Right lobe of liver (tissue), 4 donors: ENCODE measurements around the gene RSPO1.

Source experiments
- POLR2A ChIP-seq: fragments of 450-650 bp; IDR thresholded peaks from one replicate; pipeline ENCODE4 v1.6.1; 2017; ENCODE audit warnings: antibody characterized with exemption, mild to moderate bottlenecking
- TF ChIP-seq, protein P1 (sequence below), 4 donors: fragments of 200-600 bp in 3 of 4; fragments of 450-650 bp in 1 of 4; IDR thresholded peaks; one replicate each; pipeline versions ENCODE4 v1.5.1 to v1.8.0; 2016 to 2022; ENCODE audit warnings: antibody characterized with exemption in 4 of 4, mild to moderate bottlenecking in 2 of 4
- donor health status: DM: no; HTN: no; CAD: no.
- donor health status: DM: no; HTN: no; CAD: no.
- donor health status: DM: no; HTN: yes; CAD: no.

DNA sequence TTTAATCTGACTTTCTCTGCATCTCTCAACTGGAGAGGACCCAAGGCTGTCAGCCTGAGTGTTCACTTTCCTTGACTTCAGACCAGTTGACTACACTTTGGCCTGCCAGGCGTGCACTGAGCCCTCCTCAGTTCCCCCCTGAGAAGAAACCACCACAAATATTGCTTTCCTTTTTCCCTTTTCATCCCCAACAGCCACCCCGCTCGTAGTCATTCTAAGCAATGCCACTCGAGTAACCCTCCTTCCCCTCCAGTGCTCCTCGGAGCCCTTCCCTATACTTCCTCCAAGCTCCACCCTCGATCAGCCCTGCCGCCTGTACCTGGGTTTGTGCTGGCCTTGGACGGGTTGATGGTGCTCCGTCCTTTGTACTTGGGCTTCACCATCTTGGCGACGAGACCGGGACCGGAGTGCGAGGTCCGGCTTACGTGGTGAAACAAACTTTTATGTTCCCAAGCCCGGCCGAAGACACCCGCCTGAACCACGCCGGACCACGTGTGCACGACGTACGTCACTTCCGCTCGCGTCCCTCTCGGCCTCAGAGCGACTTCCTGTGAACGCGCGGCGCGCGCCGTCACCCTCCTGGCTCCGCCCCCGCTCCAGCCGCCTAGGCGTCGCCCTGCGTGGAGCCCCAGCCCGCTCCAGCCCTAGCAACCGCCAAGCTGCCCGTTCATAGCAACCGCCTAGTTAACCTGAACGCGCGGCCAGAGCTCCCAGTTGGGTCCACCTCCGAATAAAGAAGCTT is 39.1 kb downstream of the RSPO1 start, which contains the start of gene GNL2:
- TF ChIP-seq, protein P1, sequence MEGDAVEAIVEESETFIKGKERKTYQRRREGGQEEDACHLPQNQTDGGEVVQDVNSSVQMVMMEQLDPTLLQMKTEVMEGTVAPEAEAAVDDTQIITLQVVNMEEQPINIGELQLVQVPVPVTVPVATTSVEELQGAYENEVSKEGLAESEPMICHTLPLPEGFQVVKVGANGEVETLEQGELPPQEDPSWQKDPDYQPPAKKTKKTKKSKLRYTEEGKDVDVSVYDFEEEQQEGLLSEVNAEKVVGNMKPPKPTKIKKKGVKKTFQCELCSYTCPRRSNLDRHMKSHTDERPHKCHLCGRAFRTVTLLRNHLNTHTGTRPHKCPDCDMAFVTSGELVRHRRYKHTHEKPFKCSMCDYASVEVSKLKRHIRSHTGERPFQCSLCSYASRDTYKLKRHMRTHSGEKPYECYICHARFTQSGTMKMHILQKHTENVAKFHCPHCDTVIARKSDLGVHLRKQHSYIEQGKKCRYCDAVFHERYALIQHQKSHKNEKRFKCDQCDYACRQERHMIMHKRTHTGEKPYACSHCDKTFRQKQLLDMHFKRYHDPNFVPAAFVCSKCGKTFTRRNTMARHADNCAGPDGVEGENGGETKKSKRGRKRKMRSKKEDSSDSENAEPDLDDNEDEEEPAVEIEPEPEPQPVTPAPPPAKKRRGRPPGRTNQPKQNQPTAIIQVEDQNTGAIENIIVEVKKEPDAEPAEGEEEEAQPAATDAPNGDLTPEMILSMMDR (IDR thresholded peaks at IDR 0.05): no peak
- TF ChIP-seq POLR2A: peak; percentile 76
